ENCODE measurements around the gene DUSP21. TPM values are rescaled to one million over a fixed set of nuclear protein-coding genes. Genes with fewer than 3 reads are reported as not detected.

DUSP21 gene
- total RNA-seq, 2 donors from 2014 or later = not detected

DNA sequence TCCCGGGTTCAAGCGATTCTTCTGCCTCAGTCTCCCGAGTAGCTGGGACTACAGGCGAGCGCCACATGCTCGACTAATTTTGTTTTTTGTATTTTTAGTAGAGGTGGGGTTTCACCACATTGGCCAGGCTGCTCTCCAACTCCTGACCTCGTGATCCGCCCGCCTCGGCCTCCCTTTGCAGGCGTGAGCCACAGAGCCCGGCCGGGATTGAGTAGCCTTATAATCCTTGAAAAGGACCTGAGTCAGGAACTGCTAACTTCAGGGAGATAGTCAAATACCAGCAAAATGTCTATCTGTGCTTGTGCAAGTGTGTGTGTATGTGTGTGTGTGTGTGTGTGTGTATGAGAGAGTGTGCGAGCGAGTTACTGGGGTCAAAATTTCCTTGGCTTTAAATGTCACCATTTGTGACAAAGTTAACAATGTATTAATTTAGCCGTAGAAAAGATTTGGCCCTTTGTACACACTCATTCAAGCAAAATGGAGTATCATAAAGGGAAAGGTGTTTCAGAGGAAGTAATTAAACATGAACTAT is 27.4 kb downstream of the DUSP21 start:
- Mint-ChIP-seq H3K36me3 (ENCODE audit: insufficient read depth in 2 of 2) (peaks cover 2 to 10% of the 10 kb centered on the region in 2 donors), H3K4me1 (ENCODE audit: low read depth) (peaks cover 19% of the 10 kb centered on the region), H3K27me3 (ENCODE audit: low read depth) (no peaks in the 10 kb centered on the region), H3K9me3 (no peaks in the 10 kb centered on the region), H3K4me3 (peak overlapping the region; percentile 81 to 98), H3K27ac (peak overlapping the region; percentile 68)
- ATAC-seq (replicated peaks in 1 of 2) = no peak
- no peak for DNase-seq

DNA sequence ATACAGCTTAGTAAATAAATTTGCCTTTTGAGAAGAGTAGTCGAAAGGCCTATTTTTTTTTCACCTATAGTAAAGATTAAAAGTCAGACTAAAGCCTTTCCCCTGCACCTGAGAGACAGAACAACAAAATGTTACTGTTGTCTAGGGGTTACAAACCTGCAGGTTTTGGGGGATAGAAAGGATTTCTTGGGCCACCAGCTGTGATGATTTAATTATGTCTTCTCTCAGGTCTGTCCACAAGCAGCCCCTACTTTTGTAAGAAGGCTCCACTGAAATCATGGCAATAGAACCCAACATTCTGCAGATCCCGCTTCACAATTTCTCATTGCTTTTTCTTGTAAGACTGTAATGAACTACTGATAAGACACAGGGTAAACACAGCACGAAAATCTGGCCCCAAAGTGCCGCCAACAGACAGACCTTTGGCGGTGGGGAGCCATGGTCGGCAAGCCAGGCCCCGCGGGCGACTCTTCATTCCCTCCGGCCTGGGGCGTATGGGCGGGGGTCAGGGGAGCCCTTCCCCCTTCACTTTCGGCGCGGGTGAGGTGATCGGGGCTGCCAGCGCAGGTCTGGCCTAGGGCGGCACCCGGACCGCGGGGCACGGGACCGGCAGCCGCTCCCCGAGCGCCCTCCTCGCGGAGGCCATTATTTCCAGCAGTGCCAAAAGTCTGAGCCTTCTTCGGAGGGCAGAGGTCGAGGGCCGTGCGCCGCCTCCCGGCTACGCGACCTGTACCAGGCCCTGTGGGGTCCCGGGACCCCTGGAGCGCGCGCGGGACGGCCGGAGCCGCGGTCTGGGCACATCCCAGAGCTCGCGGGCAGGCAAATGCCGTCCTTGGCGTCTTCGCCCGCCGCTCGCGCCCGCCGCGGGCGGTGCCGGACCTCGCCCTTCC is 28.4 kb downstream of the DUSP21 start:
- peak overlapping the region; percentile 97 to 98 for H3K4me3 Mint-ChIP-seq
- H3K4me1 Mint-ChIP-seq (ENCODE audit: low read depth) = peaks cover 29% of the 10 kb centered on the region
- ATAC-seq (replicated peaks in 1 of 2) (peak; percentile 28 to 37), DNase-seq (peak; percentile 33 to 57)
- peak overlapping the region; percentile 79 for H3K27ac Mint-ChIP-seq
- no peaks in the 10 kb centered on the region for H3K27me3 Mint-ChIP-seq (ENCODE audit: low read depth)
- no peaks in the 10 kb centered on the region for H3K9me3 Mint-ChIP-seq
- H3K36me3 Mint-ChIP-seq (ENCODE audit: insufficient read depth in 2 of 2) = peaks cover 2 to 10% of the 10 kb centered on the region in 2 donors

DNA sequence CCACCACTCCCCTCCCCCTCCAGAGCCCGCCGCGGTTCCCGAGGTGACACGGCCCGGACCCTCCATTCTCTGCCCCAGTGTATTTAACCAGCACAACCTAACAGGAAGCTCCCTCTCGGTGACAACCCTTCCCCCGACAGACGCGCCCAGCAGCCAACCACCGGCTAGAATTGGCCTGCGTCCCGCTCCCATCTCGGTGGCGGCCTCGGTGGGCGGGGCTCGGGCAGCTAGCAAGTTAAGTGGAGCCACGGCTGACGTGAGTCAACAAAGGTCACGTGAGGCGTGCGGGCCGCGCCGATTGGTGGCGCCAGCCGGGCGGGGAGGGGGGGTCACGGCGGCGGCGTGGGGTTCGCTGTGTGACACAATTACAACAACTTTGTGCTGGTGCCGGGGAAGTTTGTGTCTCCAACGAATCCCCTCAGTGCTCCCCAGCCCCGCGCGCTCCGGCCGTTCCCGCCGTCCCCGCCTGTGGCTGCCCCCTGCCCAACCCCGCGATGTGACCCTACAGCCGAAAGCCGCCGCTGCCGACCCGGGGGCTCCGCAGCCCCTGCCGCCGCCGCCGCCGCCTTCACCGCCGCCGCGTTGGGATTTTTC is 29.1 kb downstream of the DUSP21 start, which contains the start of gene KDM6A:
KDM6A (plus strand) TSS at position 368 of the 594 bp plus-strand sequence. CDS start 364 bp downstream, outside the sequence.
- ATAC-seq (replicated peaks in 1 of 2) = peak; percentile 89 to 92
- no peaks in the 10 kb centered on the region for H3K27me3 Mint-ChIP-seq (ENCODE audit: low read depth)
- H3K9me3 Mint-ChIP-seq = no peaks in the 10 kb centered on the region
- H3K36me3 Mint-ChIP-seq (ENCODE audit: insufficient read depth in 2 of 2) = peaks cover 2 to 10% of the 10 kb centered on the region in 2 donors
- H3K27ac Mint-ChIP-seq = peak within 1 kb of the TSS; percentile 93
- peak; percentile 94 to 100 for DNase-seq
- peaks cover 36% of the 10 kb centered on the region for H3K4me1 Mint-ChIP-seq (ENCODE audit: low read depth)
- H3K4me3 Mint-ChIP-seq = peak within 1 kb of the TSS; percentile 97 to 98

DNA sequence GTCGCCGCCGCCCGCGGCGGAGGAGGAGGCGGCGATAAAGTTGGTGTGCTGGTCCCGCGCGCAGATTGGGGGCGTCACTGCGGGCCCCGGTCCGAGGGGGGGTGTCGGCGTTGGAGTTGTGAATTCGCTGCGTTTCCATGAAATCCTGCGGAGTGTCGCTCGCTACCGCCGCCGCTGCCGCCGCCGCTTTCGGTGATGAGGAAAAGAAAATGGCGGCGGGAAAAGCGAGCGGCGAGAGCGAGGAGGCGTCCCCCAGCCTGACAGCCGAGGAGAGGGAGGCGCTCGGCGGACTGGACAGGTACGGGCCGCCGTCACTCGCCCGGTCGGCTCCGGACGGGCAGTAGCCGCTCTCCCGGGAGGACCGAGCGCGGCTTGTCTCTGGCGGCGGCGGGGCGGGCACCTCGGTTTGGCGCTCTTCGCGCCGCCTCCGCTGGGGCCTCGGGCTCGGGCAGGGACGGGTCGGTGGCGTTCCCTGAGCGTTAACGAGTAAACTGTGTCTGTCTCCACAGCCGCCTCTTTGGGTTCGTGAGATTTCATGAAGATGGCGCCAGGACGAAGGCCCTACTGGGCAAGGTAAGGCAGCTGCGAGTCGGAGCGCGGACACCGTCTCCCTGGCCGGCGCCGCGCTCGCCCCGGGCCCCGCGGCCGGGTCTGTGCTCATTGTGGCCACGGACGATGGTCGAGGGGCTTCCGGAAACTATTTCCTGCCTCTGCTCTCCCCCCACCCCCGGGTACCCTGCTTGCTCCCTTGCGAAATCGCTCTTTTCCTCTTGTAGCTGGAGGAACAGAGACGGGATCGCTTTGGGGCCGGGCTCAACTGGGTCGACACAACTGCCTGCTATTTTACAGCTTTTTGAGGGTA is 29.8 kb downstream of the DUSP21 start:
- peaks cover 2 to 10% of the 10 kb centered on the region in 2 donors for H3K36me3 Mint-ChIP-seq (ENCODE audit: insufficient read depth in 2 of 2)
- H3K4me1 Mint-ChIP-seq (ENCODE audit: low read depth) = peaks cover 38% of the 10 kb centered on the region
- H3K27ac Mint-ChIP-seq = peak overlapping the region; percentile 93
- peak overlapping the region; percentile 97 to 98 for H3K4me3 Mint-ChIP-seq
- H3K27me3 Mint-ChIP-seq (ENCODE audit: low read depth) = no peaks in the 10 kb centered on the region
- no peaks in the 10 kb centered on the region for H3K9me3 Mint-ChIP-seq
- DNase-seq (peak; percentile 39 to 70), ATAC-seq (replicated peaks in 1 of 2) (peak; percentile 14 to 27)

DNA sequence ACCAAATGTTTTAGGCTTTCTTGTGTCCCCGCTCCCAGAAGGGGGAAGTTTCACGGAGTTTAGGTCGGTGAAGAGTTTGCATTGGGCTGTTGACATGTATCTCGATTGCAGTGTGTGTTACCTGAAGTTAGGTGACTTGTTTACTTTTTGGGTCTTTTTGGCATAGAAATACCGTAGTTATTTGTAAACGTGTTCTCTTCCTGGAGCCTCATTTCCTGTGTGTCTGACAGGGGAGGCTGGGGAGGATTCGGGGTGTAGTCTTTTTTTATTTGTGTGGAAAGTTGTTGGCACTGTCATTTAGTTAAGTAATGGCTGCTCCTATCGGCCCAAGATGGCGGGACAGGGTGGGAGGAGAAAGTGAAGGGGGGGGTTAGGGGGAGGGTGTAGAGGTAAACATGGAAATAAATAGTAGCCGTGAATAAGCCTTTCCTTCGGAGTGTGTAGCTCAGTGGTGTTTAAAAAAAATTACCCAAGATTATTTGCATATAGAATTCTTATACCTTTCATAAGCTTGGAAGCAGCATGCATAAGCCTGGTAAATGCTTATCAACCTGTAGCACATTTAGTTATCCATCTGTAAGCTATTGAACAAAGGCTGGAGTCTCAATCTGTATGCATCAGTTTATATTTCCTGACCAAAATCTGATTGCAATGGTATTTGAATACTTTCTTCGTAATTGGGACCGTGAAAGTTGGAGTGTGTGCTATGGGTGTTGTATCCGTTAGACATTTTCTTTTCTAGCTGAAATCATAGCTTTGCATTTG is 30.8 kb downstream of the DUSP21 start:
- Mint-ChIP-seq H3K27me3 (ENCODE audit: low read depth) (no peaks in the 10 kb centered on the region), H3K4me3 (peak overlapping the region; percentile 97 to 98), H3K36me3 (ENCODE audit: insufficient read depth in 2 of 2) (peaks cover 2 to 13% of the 10 kb centered on the region in 2 donors), H3K4me1 (ENCODE audit: low read depth) (peaks cover 41% of the 10 kb centered on the region), H3K27ac (peak overlapping the region; percentile 93), H3K9me3 (no peaks in the 10 kb centered on the region)
- ATAC-seq (replicated peaks in 1 of 2) (peak in 1 of 2 donors; percentile 19), DNase-seq (peak; percentile 22 to 54)

DNA sequence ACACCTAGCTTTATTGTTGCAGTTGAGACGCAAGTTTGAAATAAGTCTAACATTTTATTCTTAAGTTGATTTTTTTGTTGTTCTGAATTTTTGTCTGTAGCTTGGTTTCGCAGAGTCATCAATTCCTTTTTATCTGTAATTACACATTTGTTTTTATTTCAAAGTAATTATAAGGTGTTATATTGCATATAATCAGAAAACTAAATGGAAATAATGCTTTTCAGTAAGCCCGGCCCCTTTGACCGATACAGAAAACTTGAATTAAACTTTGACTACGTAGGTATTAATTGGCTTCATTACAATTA is 31.3 kb downstream of the DUSP21 start:
- Mint-ChIP-seq H3K27me3 (ENCODE audit: low read depth) (no peaks in the 10 kb centered on the region), H3K9me3 (no peaks in the 10 kb centered on the region), H3K27ac (peak overlapping the region; percentile 93), H3K4me3 (peak overlapping the region; percentile 97 to 98), H3K36me3 (ENCODE audit: insufficient read depth in 2 of 2) (peaks cover 2 to 17% of the 10 kb centered on the region in 2 donors), H3K4me1 (ENCODE audit: low read depth) (peaks cover 47% of the 10 kb centered on the region)
- ATAC-seq (replicated peaks in 1 of 2) (no peak), DNase-seq (no peak)

DNA sequence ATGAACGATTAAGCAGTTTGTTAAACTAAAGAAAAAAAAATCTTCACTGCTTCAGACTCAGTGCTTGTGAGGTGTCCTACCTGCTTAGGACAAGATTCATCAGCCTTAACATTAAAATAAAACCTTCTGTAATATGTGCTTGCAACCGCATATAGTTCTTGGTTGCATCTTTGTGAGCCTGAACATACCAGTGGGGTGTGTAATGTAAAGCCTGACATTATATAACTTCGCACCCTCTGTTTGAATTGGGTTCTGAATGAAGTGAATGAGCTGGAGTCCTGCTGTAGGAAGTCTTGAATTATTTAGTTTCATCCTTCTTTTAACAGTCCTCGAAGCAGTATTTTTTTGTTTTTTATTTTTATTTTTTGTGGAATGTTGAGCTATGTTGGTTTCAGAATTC is 32.3 kb downstream of the DUSP21 start:
- Mint-ChIP-seq H3K4me3 (peak overlapping the region; percentile 83 to 98), H3K36me3 (ENCODE audit: insufficient read depth in 2 of 2) (peaks cover 3 to 20% of the 10 kb centered on the region in 2 donors), H3K27me3 (ENCODE audit: low read depth) (no peaks in the 10 kb centered on the region), H3K4me1 (ENCODE audit: low read depth) (peaks cover 52% of the 10 kb centered on the region), H3K9me3 (no peaks in the 10 kb centered on the region), H3K27ac (peak overlapping the region; percentile 70)
- DNase-seq (no peak), ATAC-seq (replicated peaks in 1 of 2) (no peak)

DNA sequence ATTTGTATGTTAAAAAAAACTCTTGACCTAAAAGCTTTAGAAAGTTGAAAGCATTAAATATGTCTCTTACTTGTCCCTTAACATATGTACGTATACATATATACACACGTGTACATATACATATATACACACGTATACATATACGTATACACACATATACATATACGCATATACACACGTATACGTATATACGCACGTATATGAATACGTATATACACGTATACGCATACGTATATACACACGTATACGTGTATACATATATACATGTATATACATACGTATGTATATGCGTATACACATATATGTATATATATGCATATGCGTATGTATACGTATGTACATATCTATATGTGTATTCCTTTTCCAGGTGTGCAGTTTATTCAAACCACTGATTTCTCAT is 32.9 kb downstream of the DUSP21 start:
- no peak for ATAC-seq (replicated peaks in 1 of 2)
- Mint-ChIP-seq H3K27me3 (ENCODE audit: low read depth) (no peaks in the 10 kb centered on the region), H3K36me3 (ENCODE audit: insufficient read depth in 2 of 2) (peaks cover 3 to 20% of the 10 kb centered on the region in 2 donors), H3K4me1 (ENCODE audit: low read depth) (peaks cover 54% of the 10 kb centered on the region), H3K27ac (no peak overlapping the region), H3K4me3 (no peak overlapping the region), H3K9me3 (no peaks in the 10 kb centered on the region)
- DNase-seq = no peak

DNA sequence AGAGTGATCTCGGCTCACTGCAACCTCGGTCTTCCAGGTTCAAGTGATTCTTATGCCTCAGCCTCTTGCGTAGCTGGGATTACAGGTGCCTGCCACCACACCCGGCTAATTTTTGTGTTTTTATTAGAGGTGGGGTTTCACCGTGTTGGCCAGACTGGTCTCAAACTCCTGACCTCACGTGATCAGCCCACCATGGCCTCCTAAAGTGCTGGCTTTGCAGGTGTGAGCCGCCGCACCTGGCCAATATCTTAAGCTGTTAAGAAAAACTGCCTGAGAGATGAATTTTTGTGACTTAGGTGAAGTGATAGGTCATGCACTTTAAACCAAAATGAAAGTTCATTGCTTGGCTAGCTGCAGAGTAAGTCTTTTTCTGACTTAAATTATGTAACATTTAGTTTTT is 35.0 kb downstream of the DUSP21 start:
- H3K27ac Mint-ChIP-seq = no peak overlapping the region
- H3K9me3 Mint-ChIP-seq = no peaks in the 10 kb centered on the region
- DNase-seq = no peak
- H3K4me3 Mint-ChIP-seq = no peak overlapping the region
- peaks cover 70% of the 10 kb centered on the region for H3K4me1 Mint-ChIP-seq (ENCODE audit: low read depth)
- H3K36me3 Mint-ChIP-seq (ENCODE audit: insufficient read depth in 2 of 2) = peaks cover 3 to 20% of the 10 kb centered on the region in 2 donors
- ATAC-seq (replicated peaks in 1 of 2) = no peak
- H3K27me3 Mint-ChIP-seq (ENCODE audit: low read depth) = no peaks in the 10 kb centered on the region

DNA sequence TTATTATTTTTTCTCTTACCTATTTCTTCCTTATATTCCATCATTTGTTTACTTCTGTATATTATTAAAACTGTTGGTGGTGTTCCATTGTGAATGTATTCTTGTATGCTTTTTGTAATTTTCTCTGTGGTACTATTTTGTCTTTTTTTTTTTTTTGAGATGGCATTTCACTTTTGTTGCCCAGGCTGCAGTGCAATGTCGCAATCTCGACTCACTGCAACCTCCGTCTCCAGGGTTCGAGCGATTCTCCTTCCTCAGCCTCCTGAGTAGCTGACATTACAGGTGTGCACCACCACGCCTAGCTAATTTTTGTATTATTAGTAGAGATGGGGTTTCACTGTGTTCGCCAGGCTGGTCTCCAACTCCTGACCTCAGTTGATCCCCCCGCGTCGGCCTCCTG is 37.7 kb downstream of the DUSP21 start:
- Mint-ChIP-seq H3K27me3 (ENCODE audit: low read depth) (no peaks in the 10 kb centered on the region), H3K27ac (no peak overlapping the region), H3K4me3 (no peak overlapping the region), H3K9me3 (no peaks in the 10 kb centered on the region), H3K36me3 (ENCODE audit: insufficient read depth in 2 of 2) (peaks cover 1 to 10% of the 10 kb centered on the region in 2 donors), H3K4me1 (ENCODE audit: low read depth) (peaks cover 65% of the 10 kb centered on the region)
- DNase-seq (no peak), ATAC-seq (replicated peaks in 1 of 2) (no peak)

DNA sequence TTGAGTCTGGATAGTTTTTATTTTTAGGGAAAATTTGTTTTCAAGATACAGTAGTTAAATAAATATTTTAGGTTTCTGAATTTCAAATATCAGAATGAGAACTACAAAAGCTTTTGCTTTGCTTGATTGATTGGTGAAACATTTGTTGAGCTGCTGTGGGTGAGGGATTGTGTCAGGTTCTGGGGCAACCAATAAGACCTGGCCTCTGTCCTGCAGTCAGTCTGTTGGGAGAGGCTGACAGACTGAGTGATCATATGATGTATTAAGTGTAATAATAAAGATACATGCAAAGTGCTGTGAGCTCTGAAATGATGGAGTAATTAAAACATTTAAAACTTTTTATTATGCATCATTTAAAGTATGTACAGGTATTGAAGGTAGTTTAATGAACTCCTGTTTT is 38.8 kb downstream of the DUSP21 start:
- DNase-seq = no peak
- Mint-ChIP-seq H3K4me1 (ENCODE audit: low read depth) (peaks cover 61% of the 10 kb centered on the region), H3K36me3 (ENCODE audit: insufficient read depth in 2 of 2) (peaks cover 1 to 10% of the 10 kb centered on the region in 2 donors), H3K9me3 (no peaks in the 10 kb centered on the region), H3K27me3 (ENCODE audit: low read depth) (no peaks in the 10 kb centered on the region), H3K27ac (no peak overlapping the region), H3K4me3 (no peak overlapping the region)
- ATAC-seq (replicated peaks in 1 of 2) = no peak

DNA sequence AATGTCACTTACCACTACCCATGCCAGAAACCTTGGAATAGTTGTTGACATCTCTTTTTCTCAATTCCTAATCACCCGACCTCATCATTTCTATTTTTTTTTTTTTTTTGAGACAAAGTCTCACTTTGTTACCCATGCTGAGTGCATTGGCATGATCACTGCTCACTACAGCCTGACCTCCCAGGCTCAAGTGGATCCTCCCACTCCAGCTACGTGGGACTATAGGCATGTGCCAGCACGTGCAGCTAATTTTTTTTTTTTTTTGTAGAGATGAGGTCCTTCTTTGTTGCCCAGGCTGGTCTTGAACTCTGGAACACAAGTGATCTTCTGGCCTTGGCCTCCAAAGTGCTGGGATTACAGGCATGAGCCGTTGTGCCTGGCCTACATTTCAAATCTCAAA is 41.1 kb downstream of the DUSP21 start:
- H3K36me3 Mint-ChIP-seq (ENCODE audit: insufficient read depth in 2 of 2) = peaks cover 1 to 4% of the 10 kb centered on the region in 2 donors
- DNase-seq (no peak), ATAC-seq (replicated peaks in 1 of 2) (no peak)
- no peak overlapping the region for H3K4me3 Mint-ChIP-seq
- no peaks in the 10 kb centered on the region for H3K9me3 Mint-ChIP-seq
- no peak overlapping the region for H3K27ac Mint-ChIP-seq
- H3K4me1 Mint-ChIP-seq (ENCODE audit: low read depth) = peaks cover 68% of the 10 kb centered on the region
- no peaks in the 10 kb centered on the region for H3K27me3 Mint-ChIP-seq (ENCODE audit: low read depth)
